GM19240 (cell line): ENCODE results near the gene RAB8A.
A peak's percentile ranks its signal among the peaks of the same experiment; 100 is the strongest.

Experiments used
- DNase-seq: peaks from one replicate; pipeline ENCODE4 v3.0.0; 2011; ENCODE audit warnings: low spot score; ENCODE audit not compliant: insufficient read length

The RAB8A gene

DNA sequence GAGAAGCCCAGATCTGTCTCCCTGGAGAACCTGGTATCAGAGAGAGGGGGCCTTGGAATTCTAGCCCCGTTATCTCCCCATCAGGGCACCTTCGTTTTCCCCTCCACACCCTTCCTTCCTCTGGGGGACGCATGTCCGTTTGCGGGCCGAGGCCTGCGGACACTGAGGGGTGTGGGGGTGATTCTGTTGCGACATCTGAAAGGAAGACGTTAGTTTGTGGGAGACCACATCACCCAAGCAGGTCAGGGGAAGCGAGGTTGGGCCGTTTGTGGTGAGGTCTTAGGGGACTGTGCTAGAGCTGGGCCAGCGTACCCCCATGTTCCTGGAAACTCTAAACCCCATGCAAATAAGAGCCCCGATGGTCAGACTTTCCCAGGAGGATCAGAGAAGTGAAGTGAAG lies 28.1 kb downstream of the RAB8A start:
- DNase-seq, result no peak

DNA sequence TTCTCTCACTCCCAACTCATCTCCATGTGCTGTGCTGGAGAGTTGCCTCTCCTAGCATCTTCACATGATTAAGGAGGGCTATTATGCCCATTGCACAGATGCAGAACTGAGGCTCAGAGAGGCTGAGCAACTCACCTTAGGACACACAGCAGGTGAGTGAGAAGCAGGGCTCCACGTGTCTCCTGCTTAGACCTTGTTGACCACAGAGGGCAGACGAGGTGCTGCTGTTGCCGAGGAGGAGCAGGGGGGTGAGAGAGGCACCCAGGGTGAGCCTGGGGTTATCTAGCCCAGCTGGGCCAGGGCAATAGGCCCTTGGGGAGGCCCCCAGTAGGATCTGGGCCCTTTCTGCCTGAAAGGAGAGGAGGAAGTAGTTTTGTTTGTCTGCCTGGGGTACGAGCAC lies 29.4 kb downstream of the RAB8A start:
- no peak for DNase-seq

- DNase-seq, result no peak
These were observed 30.4 kb downstream of the RAB8A start for GRCh38 chr19:16142032-16142580.

- DNase-seq, result peak; percentile 81
These were observed 31.9 kb downstream of the RAB8A start, which contains the start of gene HSH2D for GRCh38 chr19:16143399-16144215. Gene HSH2D (plus strand): TSS chr19:16143685. CDS start chr19:16148751, 5,066 bp downstream.

DNA sequence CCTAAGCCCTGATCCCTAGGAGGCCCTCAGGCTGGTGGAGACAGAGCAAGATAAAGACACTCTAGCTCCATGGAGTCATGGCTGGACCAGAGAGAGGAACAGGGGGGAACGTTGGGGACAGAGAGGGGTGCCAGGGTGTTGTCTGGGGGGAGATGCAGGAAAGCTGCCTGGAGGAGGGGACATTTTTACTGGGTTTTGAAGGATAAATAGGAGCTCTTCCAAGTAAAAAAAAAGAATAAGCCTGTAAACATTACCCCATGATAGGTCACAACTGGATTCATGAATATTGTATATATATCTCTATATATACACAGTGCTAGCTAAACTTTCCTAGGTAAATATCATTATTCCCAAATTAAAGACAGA lies 32.5 kb downstream of the RAB8A start:
- DNase-seq, result no peak

DNA sequence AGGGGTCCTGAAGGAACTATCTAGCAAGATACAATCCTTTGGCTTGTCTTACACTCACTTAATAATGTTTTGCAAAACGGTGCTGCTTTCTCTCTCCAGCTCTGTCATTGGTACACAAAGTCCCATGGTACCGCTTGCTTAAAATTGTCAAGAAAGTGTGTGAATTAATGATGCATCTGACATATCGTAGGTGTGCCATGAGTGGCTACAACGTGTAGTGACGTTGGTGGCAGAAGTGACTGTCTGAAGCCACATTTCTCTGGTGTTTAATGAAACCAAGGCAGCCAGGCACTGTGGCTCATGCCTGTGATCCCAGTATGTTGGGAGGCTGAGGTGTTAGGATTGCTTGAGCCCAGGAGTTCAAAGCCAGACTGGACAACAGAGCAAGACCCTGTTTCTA lies 34.4 kb downstream of the RAB8A start:
- no peak for DNase-seq

GRCh38 chr19:16148443-16149229 lies 36.9 kb downstream of the RAB8A start:
- no peak for DNase-seq

DNA sequence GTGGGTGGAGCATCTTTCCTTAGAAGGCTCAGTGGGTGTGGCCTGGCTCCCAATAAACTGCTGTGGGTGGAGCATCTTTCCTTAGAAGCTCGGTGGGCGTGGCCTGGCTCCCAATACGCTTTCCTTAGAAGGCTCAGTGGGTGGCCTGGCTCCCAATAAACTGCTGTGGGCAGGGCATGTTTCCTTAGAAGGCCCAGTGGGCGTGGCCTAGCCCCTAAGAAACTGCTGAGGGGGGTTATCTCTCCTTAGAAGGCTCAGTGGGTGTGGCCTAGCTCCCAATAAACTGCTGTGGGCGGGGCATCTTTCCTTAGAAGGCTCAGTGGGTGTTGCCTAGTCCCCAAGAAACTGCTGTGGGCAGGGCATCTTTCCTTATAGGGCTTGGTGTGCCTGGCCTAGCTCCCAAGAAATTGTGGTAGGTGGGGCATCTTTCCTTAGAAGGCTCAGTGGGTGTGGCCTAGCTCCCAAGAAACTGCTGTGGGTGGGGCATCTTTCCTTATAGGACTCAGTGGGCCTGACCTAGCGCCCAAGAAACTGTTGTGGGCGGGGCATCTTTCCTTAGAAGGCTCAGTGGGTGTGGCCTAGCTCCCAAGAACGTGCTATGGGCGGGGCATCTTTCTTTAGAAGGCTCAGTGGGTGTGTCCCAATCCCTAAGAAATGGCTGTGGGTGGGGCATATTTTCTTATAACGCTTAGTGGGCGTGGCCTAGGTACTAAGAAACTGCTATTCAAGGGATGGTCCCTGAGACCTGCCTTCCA lies 42.1 kb downstream of the RAB8A start:
- DNase-seq, result no peak

- no peak for DNase-seq
These were observed 42.9 kb downstream of the RAB8A start for GRCh38 chr19:16154557-16154956.

GRCh38 chr19:16155128-16155527 lies 43.4 kb downstream of the RAB8A start:
- DNase-seq, result no peak

DNA sequence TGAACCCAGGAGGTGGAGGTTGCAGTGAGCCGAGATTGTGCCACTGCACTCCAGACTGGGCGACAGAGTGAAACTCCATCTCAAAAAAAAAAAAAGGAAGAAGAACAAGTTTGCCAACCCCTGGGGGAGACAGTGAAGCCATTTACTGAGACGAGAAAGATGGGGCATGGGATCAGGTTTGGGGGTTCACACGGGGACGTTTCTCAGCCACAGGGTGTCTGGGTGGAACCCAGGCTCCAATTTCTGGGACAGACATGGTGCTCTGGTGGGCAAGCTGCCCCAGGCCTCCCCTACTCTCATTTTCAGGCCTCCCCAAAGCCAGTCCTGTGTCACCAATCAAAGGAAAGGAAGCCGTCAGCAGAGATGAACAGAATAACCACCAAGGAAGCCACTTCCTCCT lies 45.2 kb downstream of the RAB8A start:
- DNase-seq, result no peak

GRCh38 chr19:16157601-16158000 lies 45.9 kb downstream of the RAB8A start:
- no peak for DNase-seq

GRCh38 chr19:16159655-16160054 lies 48.0 kb downstream of the RAB8A start:
- DNase-seq, result no peak

- DNase-seq, result no peak
These were observed 48.8 kb downstream of the RAB8A start for GRCh38 chr19:16160445-16160942.

- DNase-seq, result no peak
These were observed 49.4 kb downstream of the RAB8A start for GRCh38 chr19:16160943-16161560.

GRCh38 chr19:16161840-16162239 lies 50.2 kb downstream of the RAB8A start:
- no peak for DNase-seq

DNA sequence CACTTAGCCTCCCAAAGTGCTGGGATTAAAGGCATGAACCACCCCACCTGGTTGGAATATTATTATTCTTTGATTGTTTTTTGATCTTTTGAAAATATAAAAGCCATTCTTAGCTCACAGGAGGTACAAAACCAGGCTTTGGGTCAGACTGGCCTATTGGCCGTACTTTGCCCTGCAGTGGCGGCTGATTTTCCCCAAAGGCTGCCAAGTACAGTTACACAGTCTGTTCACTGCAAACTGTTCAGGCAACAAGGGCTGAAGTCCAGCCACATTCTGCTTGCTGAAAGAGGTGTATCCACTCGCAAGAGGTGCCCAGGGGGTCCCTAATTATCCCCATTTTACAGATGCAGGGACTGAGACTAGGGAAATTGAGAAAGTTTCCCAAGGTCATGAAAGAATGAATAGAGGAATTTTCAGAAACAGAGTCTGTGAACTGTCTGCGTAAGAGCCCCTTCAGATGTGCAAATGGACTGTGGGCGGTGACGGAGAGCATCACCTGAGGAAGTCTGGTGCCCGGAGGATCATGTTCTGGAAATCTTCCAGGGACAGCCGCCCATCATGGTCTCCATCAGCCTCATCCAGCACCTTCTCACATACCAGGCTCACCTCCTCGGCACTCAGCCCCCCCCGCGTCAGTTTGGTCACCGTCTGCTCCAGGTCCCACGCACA lies 52.7 kb downstream of the RAB8A start:
- DNase-seq, result no peak

DNA sequence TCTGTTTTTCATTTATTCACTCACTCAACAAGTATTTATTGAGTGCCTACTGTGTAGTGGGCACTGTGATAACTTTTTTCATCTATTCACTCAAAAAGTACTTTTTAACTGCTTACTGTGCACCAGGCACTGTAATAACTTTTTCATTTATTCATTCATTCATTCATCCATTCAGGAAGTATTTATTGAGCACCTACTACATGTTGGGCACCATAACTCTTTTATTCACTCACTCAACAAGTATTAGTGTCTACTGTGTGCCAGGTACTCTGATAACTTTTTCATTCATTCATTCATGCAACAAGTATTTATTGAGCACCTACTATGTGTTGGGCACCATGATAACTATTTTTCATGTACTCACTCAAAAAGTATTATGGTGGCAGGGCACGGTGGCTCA lies 54.7 kb downstream of the RAB8A start:
- DNase-seq, result no peak

GRCh38 chr19:16167055-16167454 lies 55.4 kb downstream of the RAB8A start:
- DNase-seq, result no peak

- DNase-seq, result no peak
These were observed 56.9 kb downstream of the RAB8A start for GRCh38 chr19:16168465-16169081.
